Neural cell (in vitro differentiated cells): Measurements from ENCODE around the gene CRTAC1. TPM values are rescaled to one million over a fixed set of nuclear protein-coding genes. Genes with fewer than 3 reads are reported as not detected.

Experiments
- H2AFZ ChIP-seq: fragments of 200-600, 300-800 bp; sonication (generic), shearing (Covaris generic); 2 replicates; pipeline ENCODE4 v1.6.0; 2014; ENCODE audit warnings: low read depth, mild to moderate bottlenecking, antibody characterized with exemption, low read length, moderate library complexity
- H3F3A ChIP-seq: fragments of 200-600 bp; shearing (Covaris generic); 2 replicates; pipeline ENCODE4 v1.6.1; 2016; ENCODE audit warnings: mild to moderate bottlenecking, moderate library complexity, mixed read lengths, antibody characterized with exemption, low read length; ENCODE audit not compliant: insufficient read depth, poor library complexity, severe bottlenecking
- H3K27ac ChIP-seq: fragments of 200-600, 300-800 bp; sonication (generic), shearing (Covaris generic); 2 replicates; pipeline ENCODE4 v1.5.1; 2014; ENCODE audit warnings: mild to moderate bottlenecking, low read length, moderate library complexity
- H3K27me3 ChIP-seq: fragments of 300-800, 200-600 bp; sonication (generic), shearing (Covaris generic); 2 replicates; pipeline ENCODE4 v1.6.0; 2014; ENCODE audit warnings: mild to moderate bottlenecking, low read depth, low read length, moderate library complexity; ENCODE audit not compliant: insufficient read depth
- H3K36me3 ChIP-seq: fragments of 300-800, 200-600 bp; sonication (generic), shearing (Covaris generic); 2 replicates; pipeline ENCODE4 v1.5.1; 2014; ENCODE audit warnings: mild to moderate bottlenecking, antibody characterized with exemption, low read length, moderate library complexity; ENCODE audit not compliant: insufficient read depth
- H3K4me2 ChIP-seq: fragments of 300-800, 200-600 bp; sonication (generic), shearing (Covaris generic); 2 replicates; pipeline ENCODE4 v1.6.0; 2014; ENCODE audit warnings: mild to moderate bottlenecking, low read length
- H3K4me3 ChIP-seq: fragments of 300-800, 200-600 bp; sonication (generic), shearing (Covaris generic); 2 replicates; pipeline ENCODE4 v1.5.1; 2014; ENCODE audit warnings: mild to moderate bottlenecking, low read length, moderate library complexity
- H3K79me2 ChIP-seq: fragments of 200-600 bp; shearing (Covaris generic); replicated peaks from 2 replicates; pipeline ENCODE4 v1.6.0; 2014; ENCODE audit warnings: mild to moderate bottlenecking, low read length, moderate library complexity; ENCODE audit not compliant: insufficient read depth
- H3K9ac ChIP-seq: fragments of 300-800, 200-600 bp; sonication (generic), shearing (Covaris generic); 2 replicates; pipeline ENCODE4 v1.6.1; 2016; ENCODE audit warnings: mild to moderate bottlenecking, low read length, mixed read lengths
- H3K9me2 ChIP-seq: fragments of 200-600 bp; shearing (Covaris generic); 2 replicates; pipeline ENCODE4 v1.6.1; 2016; ENCODE audit warnings: mild to moderate bottlenecking, low read length, mixed read lengths; ENCODE audit not compliant: insufficient read depth
- H3K9me3 ChIP-seq: fragments of 200-600, 300-800 bp; sonication (generic), shearing (Covaris generic); 2 replicates; pipeline ENCODE4 v1.6.1; 2016; ENCODE audit warnings: mild to moderate bottlenecking, mixed run types, low read length, moderate library complexity, mixed read lengths
- H4K20me1 ChIP-seq: fragments of 200-600 bp; shearing (Covaris generic); 2 replicates; pipeline ENCODE4 v1.6.1; 2016; ENCODE audit warnings: mild to moderate bottlenecking, mixed run types; ENCODE audit not compliant: insufficient read depth
- EP300 ChIP-seq: fragments of 450-650 bp; conservative IDR thresholded peaks from 2 replicates; pipeline ENCODE4 v1.6.1; 2014; ENCODE audit warnings: antibody characterized with exemption, mild to moderate bottlenecking, moderate library complexity; ENCODE audit not compliant: poor library complexity, severe bottlenecking
- EZH2 ChIP-seq: fragments of 200-600, 300-800 bp; shearing (Covaris generic), sonication (generic); IDR thresholded peaks from 2 replicates; pipeline ENCODE4 v1.6.1; 2014; ENCODE audit warnings: antibody characterized with exemption, low read length, borderline replicate concordance, mild to moderate bottlenecking; ENCODE audit not compliant: insufficient read depth, poor library complexity, severe bottlenecking
- MXI1 ChIP-seq: fragments of 450-650 bp; conservative IDR thresholded peaks from 2 replicates; pipeline ENCODE4 v1.6.1; 2014; ENCODE audit warnings: antibody characterized with exemption, mild to moderate bottlenecking; ENCODE audit not compliant: poor library complexity, severe bottlenecking
- POLR2AphosphoS5 ChIP-seq: IDR thresholded peaks from 2 replicates; pipeline ENCODE4 v1.6.1; 2012
- RAD21 ChIP-seq: fragments of 450-650 bp; conservative IDR thresholded peaks from 2 replicates; pipeline ENCODE4 v1.6.1; 2014; ENCODE audit warnings: antibody characterized with exemption, mild to moderate bottlenecking, moderate library complexity
- SMC3 ChIP-seq: fragments of 450-650 bp; conservative IDR thresholded peaks from 2 replicates; pipeline ENCODE4 v1.6.1; 2014; ENCODE audit warnings: antibody characterized with exemption, mild to moderate bottlenecking, moderate library complexity; ENCODE audit not compliant: poor library complexity
- TAF1 ChIP-seq: IDR thresholded peaks from 2 replicates; pipeline ENCODE4 v1.6.1; 2012; ENCODE audit warnings: low read depth
- polyA plus RNA-seq: library from polyadenylated mRNA; depleted of rRNA; stranded (reverse); fragments of >200 nt; gene quantifications from 2 replicates; pipeline ENCODE4 v1.2.3, GENCODE V29; 2014
- TF ChIP-seq, protein P1 (sequence below): IDR thresholded peaks from 2 replicates; pipeline ENCODE4 v1.6.1; 2012; ENCODE audit warnings: borderline replicate concordance
- TF ChIP-seq, protein P2 (sequence below): fragments of 450-650 bp; IDR thresholded peaks from 2 replicates; pipeline ENCODE4 v1.5.1; 2014; ENCODE audit warnings: antibody characterized with exemption, mild to moderate bottlenecking, moderate library complexity; ENCODE audit not compliant: poor library complexity, severe bottlenecking

CRTAC1 gene
- polyA plus RNA-seq, 1 donor from 2014 or later, result 1.1 TPM

DNA sequence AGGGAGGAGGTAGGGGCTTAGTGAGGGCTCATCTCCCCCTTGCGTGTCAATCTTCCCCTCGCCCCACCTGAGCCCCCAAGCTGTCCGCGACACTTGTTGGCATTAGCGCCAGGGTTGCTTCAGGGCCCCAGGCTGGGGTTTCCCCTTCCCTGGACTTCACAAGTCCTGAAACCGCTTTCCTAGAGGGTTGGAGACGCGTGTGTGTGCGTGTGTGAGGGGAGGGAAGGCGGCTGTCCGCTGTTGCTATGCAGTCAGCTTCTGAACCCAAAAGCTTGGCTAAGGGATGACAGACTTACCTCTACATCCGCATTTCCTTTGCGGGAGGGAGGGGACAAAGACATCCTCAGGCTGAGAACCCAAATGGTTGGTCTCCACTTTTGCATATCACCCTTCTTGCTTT, 180.0 kb downstream of the CRTAC1 start:
- no peaks in the 10 kb centered on the region for H3K36me3 ChIP-seq
- no peaks in the 10 kb centered on the region for H3F3A ChIP-seq
- TF ChIP-seq TAF1 (no peak), RAD21 (no peak), MXI1 (no peak), POLR2AphosphoS5 (no peak), EP300 (no peak), SMC3 (no peak), EZH2 (no peak)
- TF ChIP-seq, protein P1, sequence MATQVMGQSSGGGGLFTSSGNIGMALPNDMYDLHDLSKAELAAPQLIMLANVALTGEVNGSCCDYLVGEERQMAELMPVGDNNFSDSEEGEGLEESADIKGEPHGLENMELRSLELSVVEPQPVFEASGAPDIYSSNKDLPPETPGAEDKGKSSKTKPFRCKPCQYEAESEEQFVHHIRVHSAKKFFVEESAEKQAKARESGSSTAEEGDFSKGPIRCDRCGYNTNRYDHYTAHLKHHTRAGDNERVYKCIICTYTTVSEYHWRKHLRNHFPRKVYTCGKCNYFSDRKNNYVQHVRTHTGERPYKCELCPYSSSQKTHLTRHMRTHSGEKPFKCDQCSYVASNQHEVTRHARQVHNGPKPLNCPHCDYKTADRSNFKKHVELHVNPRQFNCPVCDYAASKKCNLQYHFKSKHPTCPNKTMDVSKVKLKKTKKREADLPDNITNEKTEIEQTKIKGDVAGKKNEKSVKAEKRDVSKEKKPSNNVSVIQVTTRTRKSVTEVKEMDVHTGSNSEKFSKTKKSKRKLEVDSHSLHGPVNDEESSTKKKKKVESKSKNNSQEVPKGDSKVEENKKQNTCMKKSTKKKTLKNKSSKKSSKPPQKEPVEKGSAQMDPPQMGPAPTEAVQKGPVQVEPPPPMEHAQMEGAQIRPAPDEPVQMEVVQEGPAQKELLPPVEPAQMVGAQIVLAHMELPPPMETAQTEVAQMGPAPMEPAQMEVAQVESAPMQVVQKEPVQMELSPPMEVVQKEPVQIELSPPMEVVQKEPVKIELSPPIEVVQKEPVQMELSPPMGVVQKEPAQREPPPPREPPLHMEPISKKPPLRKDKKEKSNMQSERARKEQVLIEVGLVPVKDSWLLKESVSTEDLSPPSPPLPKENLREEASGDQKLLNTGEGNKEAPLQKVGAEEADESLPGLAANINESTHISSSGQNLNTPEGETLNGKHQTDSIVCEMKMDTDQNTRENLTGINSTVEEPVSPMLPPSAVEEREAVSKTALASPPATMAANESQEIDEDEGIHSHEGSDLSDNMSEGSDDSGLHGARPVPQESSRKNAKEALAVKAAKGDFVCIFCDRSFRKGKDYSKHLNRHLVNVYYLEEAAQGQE, result no peak
- TF ChIP-seq, protein P2, sequence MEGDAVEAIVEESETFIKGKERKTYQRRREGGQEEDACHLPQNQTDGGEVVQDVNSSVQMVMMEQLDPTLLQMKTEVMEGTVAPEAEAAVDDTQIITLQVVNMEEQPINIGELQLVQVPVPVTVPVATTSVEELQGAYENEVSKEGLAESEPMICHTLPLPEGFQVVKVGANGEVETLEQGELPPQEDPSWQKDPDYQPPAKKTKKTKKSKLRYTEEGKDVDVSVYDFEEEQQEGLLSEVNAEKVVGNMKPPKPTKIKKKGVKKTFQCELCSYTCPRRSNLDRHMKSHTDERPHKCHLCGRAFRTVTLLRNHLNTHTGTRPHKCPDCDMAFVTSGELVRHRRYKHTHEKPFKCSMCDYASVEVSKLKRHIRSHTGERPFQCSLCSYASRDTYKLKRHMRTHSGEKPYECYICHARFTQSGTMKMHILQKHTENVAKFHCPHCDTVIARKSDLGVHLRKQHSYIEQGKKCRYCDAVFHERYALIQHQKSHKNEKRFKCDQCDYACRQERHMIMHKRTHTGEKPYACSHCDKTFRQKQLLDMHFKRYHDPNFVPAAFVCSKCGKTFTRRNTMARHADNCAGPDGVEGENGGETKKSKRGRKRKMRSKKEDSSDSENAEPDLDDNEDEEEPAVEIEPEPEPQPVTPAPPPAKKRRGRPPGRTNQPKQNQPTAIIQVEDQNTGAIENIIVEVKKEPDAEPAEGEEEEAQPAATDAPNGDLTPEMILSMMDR, result no peak
- H3K27ac ChIP-seq, result no peak overlapping the region
- H3K4me3 ChIP-seq, result peak overlapping the region; percentile 88
- H3K4me2 ChIP-seq, result peak overlapping the region; percentile 97
- no peaks in the 10 kb centered on the region for H3K79me2 ChIP-seq
- peaks cover 34% of the 10 kb centered on the region for H3K27me3 ChIP-seq
- no peaks in the 10 kb centered on the region for H3K9me2 ChIP-seq
- H3K9me3 ChIP-seq, result no peaks in the 10 kb centered on the region
- H2AFZ ChIP-seq, result no peak overlapping the region
- no peaks in the 10 kb centered on the region for H4K20me1 ChIP-seq
- H3K9ac ChIP-seq, result peak overlapping the region; percentile 76

DNA sequence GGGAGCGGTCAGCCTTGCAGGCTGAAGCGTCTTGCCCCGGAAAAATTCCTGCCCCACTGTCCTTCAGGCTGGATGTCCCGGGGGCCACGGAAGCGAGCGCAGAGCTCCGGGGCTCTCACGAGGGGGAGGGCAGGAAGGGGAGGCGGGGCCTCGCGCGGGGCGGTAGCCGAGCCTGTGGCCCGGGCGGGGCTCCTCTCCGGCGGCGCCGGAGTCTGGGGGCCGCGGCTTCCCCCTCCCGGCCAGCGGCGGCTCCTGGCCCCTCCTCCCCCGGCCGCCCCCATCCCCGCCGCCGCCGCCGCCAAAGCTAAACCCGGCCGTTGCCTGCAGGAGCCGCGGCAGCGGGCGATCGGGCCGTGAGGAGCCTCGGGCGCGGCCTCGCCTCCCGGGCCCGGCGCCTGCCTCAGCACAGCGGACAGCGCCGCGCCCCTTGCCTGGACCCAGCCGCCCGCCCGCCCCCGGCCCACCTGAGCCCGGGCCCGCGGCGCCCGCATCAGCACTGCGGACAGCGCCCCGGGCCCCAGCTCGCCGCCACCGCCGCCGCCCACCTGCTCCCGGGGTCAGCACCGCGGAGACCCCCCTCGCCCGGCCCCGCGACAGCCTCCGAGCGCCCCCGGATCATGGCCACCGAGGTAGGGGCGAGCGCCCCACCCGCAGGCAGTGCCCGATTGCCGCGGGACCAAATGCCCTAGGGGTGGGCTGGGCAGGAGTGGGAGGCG, 180.6 kb downstream of the CRTAC1 start, which contains the start of gene GOLGA7B:
Gene GOLGA7B, plus strand, starts transcription at position 157 of the 716 bp plus-strand sequence. Its CDS starts 461 bp downstream, at position 618.
- H3K79me2 ChIP-seq, result no peaks in the 10 kb centered on the region
- H4K20me1 ChIP-seq, result no peaks in the 10 kb centered on the region
- no peaks in the 10 kb centered on the region for H3K9me2 ChIP-seq
- H3K27me3 ChIP-seq, result peaks cover 34% of the 10 kb centered on the region
- no peaks in the 10 kb centered on the region for H3K36me3 ChIP-seq
- H3K27ac ChIP-seq, result peak within 1 kb of the TSS; percentile 62
- H2AFZ ChIP-seq, result peak within 1 kb of the TSS; percentile 95
- peak within 1 kb of the TSS; percentile 97 for H3K4me2 ChIP-seq
- peak within 1 kb of the TSS; percentile 88 for H3K4me3 ChIP-seq
- peak within 1 kb of the TSS; percentile 76 for H3K9ac ChIP-seq
- H3F3A ChIP-seq, result no peaks in the 10 kb centered on the region
- TF ChIP-seq, protein P1, result peak; percentile 57
- TF ChIP-seq RAD21, result no peak
- no peaks in the 10 kb centered on the region for H3K9me3 ChIP-seq
